ENCODE data around the gene SLC22A23.
A peak's percentile ranks its signal among the peaks of the same experiment; 100 is the strongest.

SLC22A23 gene

DNA sequence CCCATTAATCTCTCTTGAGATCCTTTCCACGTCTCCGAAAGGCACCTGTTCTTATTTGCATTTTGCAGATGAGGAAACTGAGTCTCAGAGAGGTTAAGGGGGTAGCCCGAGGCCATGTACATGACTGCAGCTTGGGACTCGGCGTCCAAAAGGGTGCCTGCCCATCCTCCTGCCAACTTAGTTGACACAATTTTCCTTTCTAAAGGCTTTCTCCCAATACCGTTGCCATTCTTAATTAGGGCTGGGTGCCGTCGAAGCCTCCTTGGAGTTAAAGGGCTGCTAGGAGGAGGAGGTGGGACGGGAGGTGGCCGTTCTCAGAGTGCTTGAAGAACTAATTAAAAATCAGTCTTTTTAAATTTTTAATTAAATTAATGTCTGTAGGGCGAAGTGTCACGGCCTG is 198.6 kb downstream of the SLC22A23 start:
- no peak for DNase-seq (ENCODE audit: extremely low read depth, insufficient read length)
- Histone ChIP-seq H3K36me3 (ENCODE audit: control insufficient read depth, insufficient read depth, low read length) (peaks cover 3% of the 10 kb centered on the region; the same call in 1 of the 2 replicates), H3K4me3 (replicated peaks; ENCODE audit: low read depth, low read length) (peak overlapping the region; percentile 88), H3K27me3 (replicated peaks; ENCODE audit: control insufficient read depth, insufficient read depth, low read length) (no peaks in the 10 kb centered on the region)
- TF ChIP-seq, protein P1, sequence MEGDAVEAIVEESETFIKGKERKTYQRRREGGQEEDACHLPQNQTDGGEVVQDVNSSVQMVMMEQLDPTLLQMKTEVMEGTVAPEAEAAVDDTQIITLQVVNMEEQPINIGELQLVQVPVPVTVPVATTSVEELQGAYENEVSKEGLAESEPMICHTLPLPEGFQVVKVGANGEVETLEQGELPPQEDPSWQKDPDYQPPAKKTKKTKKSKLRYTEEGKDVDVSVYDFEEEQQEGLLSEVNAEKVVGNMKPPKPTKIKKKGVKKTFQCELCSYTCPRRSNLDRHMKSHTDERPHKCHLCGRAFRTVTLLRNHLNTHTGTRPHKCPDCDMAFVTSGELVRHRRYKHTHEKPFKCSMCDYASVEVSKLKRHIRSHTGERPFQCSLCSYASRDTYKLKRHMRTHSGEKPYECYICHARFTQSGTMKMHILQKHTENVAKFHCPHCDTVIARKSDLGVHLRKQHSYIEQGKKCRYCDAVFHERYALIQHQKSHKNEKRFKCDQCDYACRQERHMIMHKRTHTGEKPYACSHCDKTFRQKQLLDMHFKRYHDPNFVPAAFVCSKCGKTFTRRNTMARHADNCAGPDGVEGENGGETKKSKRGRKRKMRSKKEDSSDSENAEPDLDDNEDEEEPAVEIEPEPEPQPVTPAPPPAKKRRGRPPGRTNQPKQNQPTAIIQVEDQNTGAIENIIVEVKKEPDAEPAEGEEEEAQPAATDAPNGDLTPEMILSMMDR (IDR thresholded peaks at IDR 0.05; ENCODE audit: insufficient read depth, low read length, poor library complexity, severe bottlenecking), result no peak

- H3K36me3 ChIP-seq (ENCODE audit: control insufficient read depth, insufficient read depth, low read length), result no peaks in the 10 kb centered on the region
- H3K27me3 ChIP-seq (replicated peaks; ENCODE audit: control insufficient read depth, insufficient read depth, low read length), result no peaks in the 10 kb centered on the region
- DNase-seq (ENCODE audit: extremely low read depth, insufficient read length), result no peak
- no peak overlapping the region for H3K4me3 ChIP-seq (replicated peaks; ENCODE audit: low read depth, low read length)
- TF ChIP-seq, protein P1 (IDR thresholded peaks at IDR 0.05; ENCODE audit: insufficient read depth, low read length, poor library complexity, severe bottlenecking), result no peak
These were observed 203.3 kb downstream of the SLC22A23 start for GRCh38 chr6:3253597-3253961.

- H3K4me3 ChIP-seq (replicated peaks; ENCODE audit: low read depth, low read length), result no peak overlapping the region
- TF ChIP-seq, protein P1 (IDR thresholded peaks at IDR 0.05; ENCODE audit: insufficient read depth, low read length, poor library complexity, severe bottlenecking), result no peak
- H3K36me3 ChIP-seq (ENCODE audit: control insufficient read depth, insufficient read depth, low read length), result no peaks in the 10 kb centered on the region
- DNase-seq (ENCODE audit: extremely low read depth, insufficient read length), result no peak
- no peaks in the 10 kb centered on the region; the same call in 1 of the 2 replicates for H3K27me3 ChIP-seq (replicated peaks; ENCODE audit: control insufficient read depth, insufficient read depth, low read length)
These were observed 203.8 kb downstream of the SLC22A23 start for GRCh38 chr6:3252861-3253596.

DNA sequence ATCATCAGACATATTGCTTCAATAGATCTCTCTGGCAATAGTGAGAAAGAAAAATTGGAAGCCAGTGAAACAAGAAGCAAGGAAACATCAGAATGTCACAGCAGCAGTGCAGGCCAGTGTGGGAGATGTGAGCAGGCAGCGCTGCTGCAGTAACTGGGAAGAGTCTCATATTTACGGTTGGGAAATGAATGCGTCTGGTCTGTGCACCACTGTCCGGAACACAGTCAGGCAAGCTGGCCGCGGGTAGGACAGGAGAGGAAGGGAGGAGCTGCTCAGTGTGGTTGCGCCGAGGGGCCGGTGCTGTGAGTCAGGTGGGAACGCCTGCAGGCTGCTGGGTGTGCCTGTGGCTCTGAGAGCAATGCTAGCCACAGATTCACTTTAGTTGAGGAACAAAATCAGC is 204.5 kb downstream of the SLC22A23 start:
- DNase-seq (ENCODE audit: extremely low read depth, insufficient read length), result no peak
- no peaks in the 10 kb centered on the region for H3K36me3 ChIP-seq (ENCODE audit: control insufficient read depth, insufficient read depth, low read length)
- no peaks in the 10 kb centered on the region; the same call in 1 of the 2 replicates for H3K27me3 ChIP-seq (replicated peaks; ENCODE audit: control insufficient read depth, insufficient read depth, low read length)
- TF ChIP-seq, protein P1 (IDR thresholded peaks at IDR 0.05; ENCODE audit: insufficient read depth, low read length, poor library complexity, severe bottlenecking), result no peak
- no peak overlapping the region for H3K4me3 ChIP-seq (replicated peaks; ENCODE audit: low read depth, low read length)

DNA sequence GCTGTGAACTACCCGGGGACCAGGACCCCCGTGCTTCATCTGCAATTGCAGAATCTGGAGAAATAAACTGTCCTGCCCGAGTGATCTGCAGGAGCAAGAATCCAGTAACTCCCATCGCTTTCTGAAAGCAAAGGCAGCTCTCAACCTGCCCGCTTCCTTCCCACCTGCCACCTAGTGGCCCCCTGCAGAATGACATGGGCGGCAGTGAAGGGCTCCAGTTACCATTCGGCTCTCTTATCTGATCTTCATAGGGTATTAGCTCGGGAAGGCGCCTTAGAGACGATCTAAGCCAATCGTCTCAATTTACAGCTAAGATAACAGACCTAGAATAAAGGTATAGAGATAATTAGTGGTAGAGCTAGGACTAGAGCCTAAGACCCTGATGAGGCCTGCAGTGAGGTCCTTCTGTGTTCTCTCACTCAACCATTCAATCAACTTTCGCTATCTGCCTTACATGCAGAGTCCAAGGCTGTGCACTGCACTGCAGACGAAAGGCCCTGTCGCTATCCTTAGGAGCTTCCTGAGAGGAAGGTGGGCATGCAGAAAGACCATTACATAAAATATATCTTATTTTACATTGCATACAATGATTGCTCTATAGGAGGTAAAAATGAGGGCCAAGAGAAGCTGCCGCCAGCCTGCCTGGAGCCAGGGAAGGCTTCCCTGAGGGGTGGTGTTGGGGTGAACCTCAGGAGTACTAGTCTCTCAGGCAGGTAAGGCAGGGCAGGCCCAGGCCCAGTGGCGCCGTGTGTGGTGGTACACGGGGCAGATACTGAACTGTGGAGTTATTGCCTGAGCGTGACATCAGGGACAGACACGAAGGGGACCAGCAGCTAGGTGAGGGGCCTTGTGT is 205.2 kb downstream of the SLC22A23 start:
- DNase-seq (ENCODE audit: extremely low read depth, insufficient read length), result peak; percentile 62
- Histone ChIP-seq H3K4me3 (replicated peaks; ENCODE audit: low read depth, low read length) (no peak overlapping the region), H3K36me3 (ENCODE audit: control insufficient read depth, insufficient read depth, low read length) (no peaks in the 10 kb centered on the region), H3K27me3 (replicated peaks; ENCODE audit: control insufficient read depth, insufficient read depth, low read length) (no peaks in the 10 kb centered on the region; the same call in 1 of the 2 replicates)
- TF ChIP-seq, protein P1 (IDR thresholded peaks at IDR 0.05; ENCODE audit: insufficient read depth, low read length, poor library complexity, severe bottlenecking), result peak; percentile 96
